Activated gamma-delta T cell treated with anti-CD3 and anti-CD28 coated beads, Interleukin-2, amount 50 U/mL, for 16 hours (primary cell): ENCODE data around the gene KRTAP4-12.
"Not testable (repeated sequence)": the region's sequence is repeated elsewhere in the genome, so short reads cannot be mapped to it uniquely, and the experiment has no call there.

Source experiments
- DNase-seq: peaks from one replicate; pipeline ENCODE4 v3.0.0-alpha.2; 2020; ENCODE audit warnings: low read depth

KRTAP4-12 gene

DNA sequence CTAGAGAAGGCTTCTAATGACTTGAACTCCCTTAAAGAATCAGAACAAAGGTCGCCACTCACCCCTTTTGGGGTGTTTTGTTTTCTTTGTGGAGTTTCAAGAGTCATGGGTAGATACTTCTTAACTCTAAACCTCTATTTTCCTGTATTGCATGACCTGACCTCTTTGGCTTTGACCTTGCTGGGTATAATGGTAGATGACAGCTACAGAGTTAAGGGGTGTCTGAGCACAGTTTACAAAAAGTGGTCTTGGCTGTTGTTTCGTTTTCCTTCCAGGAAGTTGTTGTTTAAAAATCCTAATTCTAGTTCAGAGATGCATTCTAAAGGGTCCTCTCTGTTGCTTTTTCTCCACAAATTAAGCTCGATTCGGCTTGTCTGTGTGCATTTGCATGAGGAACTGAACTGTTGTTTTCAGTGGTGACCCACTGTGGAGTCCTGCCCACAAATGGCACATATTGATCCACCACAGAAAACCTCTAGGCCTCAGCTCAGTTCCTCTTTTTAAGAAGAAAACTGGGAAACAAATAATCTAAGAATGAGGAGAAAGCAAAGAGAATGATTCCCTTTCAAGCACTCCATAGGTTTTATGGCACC is 35.1 kb downstream of the KRTAP4-12 start:
- DNase-seq, result not testable (repeated sequence)

DNA sequence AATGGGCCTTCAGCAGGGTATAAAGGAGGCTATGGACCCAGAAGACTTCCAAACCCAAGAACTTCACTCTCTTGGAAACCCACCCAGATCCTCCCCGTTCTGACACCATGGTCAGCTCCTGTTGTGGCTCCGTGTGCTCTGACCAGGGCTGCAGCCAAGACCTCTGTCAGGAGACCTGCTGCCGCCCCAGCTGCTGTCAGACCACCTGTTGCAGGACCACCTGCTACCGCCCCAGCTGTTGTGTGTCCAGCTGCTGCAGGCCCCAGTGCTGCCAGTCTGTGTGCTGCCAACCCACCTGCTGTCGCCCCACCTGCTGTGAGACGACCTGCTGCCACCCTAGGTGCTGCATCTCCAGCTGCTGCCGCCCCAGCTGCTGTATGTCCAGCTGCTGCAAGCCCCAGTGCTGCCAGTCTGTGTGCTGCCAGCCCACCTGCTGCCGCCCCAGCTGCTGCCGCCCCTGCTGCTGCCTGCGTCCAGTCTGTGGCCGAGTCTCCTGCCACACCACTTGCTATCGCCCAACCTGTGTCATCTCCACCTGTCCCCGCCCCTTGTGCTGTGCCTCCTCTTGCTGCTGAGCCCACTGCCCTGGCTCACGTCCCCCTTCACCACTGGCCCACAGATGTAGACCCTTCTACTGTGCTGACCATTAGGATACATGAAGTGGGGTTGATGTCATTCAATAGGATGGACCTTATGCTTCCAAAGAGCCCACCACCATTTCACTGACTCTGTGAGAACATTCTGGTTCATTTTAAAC is 39.7 kb downstream of the KRTAP4-12 start, which contains the start of gene KRTAP4-7:
TSS of gene KRTAP4-7 (plus strand) at position 51 of the 757 bp plus-strand sequence. CDS start at position 108, 57 bp downstream.
- DNase-seq, result not testable (repeated sequence)

DNA sequence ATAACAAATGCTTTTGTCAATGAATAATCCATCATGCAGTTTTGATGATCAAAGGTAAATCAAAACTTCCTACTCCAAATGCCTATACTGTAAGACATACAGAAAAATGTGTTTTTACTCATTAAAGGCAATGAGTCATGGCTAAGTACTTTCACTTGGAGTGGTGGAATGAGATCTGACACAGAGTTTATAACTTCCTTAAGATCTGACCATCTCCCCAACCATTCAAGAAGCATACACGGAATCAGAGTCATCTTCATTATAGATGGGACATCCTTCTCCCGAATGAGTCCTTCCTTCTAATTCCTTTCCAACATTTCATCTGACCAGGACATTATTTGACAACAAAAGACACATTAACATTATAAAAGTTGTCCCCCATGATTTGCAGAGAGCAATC is 40.6 kb downstream of the KRTAP4-12 start:
- not testable (repeated sequence) for DNase-seq

GRCh38 chr17:41082626-41083025 is 41.4 kb downstream of the KRTAP4-12 start:
- DNase-seq, result no peak

DNA sequence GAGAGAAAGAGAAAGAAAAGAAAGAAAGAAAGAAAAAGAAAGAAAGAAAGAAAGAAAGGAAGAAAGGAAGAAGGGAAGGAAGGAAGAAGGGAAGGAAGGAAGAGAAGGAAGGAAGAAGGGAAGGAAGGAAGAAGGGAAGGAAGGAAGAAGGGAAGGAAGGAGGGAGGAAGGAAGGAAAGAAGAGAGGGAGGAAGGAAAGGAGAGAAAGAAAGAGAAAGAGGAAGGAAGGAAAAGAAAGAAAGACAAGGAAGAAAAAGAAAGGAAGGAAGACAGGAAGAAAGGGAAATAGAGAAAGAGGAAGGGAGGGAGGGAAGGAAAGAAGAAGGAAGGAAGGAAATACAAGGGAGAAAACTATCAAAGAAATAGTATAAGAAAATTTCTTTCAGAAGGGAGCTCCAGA is 47.2 kb downstream of the KRTAP4-12 start:
- no peak for DNase-seq

GRCh38 chr17:41073676-41074075 is 50.3 kb downstream of the KRTAP4-12 start:
- DNase-seq, result no peak
